Breast epithelium (tissue), 4 donors: ENCODE measurements around the gene PTPN2. TPM values are rescaled to one million over a fixed set of nuclear protein-coding genes. Genes with fewer than 3 reads are reported as not detected.
A peak's percentile ranks its signal among the peaks of the same experiment; 100 is the strongest.

Experiments used
- DNase-seq, 2 donors: peaks; one replicate each; pipeline ENCODE4 v3.0.0-alpha.2; 2019; ENCODE audit warnings: low spot score in 2 of 2
- H3K27ac ChIP-seq, 2 donors: fragments of 200-600 bp; sonication (generic) in 1 of 2; one replicate each; pipeline ENCODE4 v1.5.1; 2016 to 2019; ENCODE audit warnings: mild to moderate bottlenecking in 1 of 2
- H3K27me3 ChIP-seq, 2 donors: fragments of 200-600 bp; sonication (generic) in 1 of 2; one replicate each; pipeline versions ENCODE4 v1.5.1 to v1.6.0; 2017 to 2019; ENCODE audit warnings: control low read depth in 1 of 2, mild to moderate bottlenecking in 1 of 2
- H3K36me3 ChIP-seq: fragments of 200-600 bp; one replicate; pipeline ENCODE4 v1.5.1; 2019
- H3K4me1 ChIP-seq, 2 donors: fragments of 200-600 bp; sonication (generic); one replicate each; pipeline ENCODE4 v1.5.1; 2016 to 2019; ENCODE audit warnings: control low read depth in 1 of 2
- H3K4me3 ChIP-seq, 3 donors: fragments of 200-600 bp; sonication (generic); 1 replicate in 2 of 3; 2 replicates in 1 of 3; pipeline ENCODE4 v1.5.1; 2016 to 2019; ENCODE audit warnings: mild to moderate bottlenecking in 3 of 3, moderate library complexity in 2 of 3
- H3K9me3 ChIP-seq, 2 donors: fragments of 200-600 bp; sonication (generic) in 1 of 2; one replicate each; pipeline ENCODE4 v1.5.1; 2016 to 2019; ENCODE audit warnings: control low read depth in 1 of 2
- CTCF ChIP-seq, 3 donors: fragments of 450-650 bp; IDR thresholded peaks; one replicate each; pipeline ENCODE4 v1.5.1; 2016 to 2017; ENCODE audit warnings: antibody characterized with exemption in 3 of 3, mild to moderate bottlenecking in 3 of 3, moderate library complexity in 3 of 3
- POLR2A ChIP-seq: fragments of 450-650 bp; IDR thresholded peaks from one replicate; pipeline ENCODE4 v1.6.1; 2016; ENCODE audit warnings: antibody characterized with exemption, mild to moderate bottlenecking, moderate library complexity
- POLR2AphosphoS5 ChIP-seq, 3 donors: sonication (generic); formaldehyde crosslinking; IDR thresholded peaks; one replicate each; pipeline ENCODE4 v1.6.1; 2017; ENCODE audit warnings: antibody characterized with exemption in 3 of 3
- intact Hi-C: fragments of 100-400 bp; cut with DNase I; formaldehyde crosslinking; loops from one replicate; pipeline ENCODE4 v1.15.1; 2023; ENCODE audit warnings: low total_unique reads
- total RNA-seq, 3 donors: library from RNA; depleted of rRNA; stranded (reverse); fragments of >200 nt; gene quantifications; one replicate each; pipeline ENCODE4 v1.1.0, GENCODE V29; 2016

The PTPN2 gene
- total RNA-seq, 3 donors from 2014 or later: 38.4 to 57.1 (median 53.7) TPM

GRCh38 chr18:12911929-12912703 lies 28.1 kb upstream of the PTPN2 start:
- no peak for DNase-seq
- TF ChIP-seq POLR2AphosphoS5 (IDR thresholded peaks at IDR 0.05): no peak
- no peak for TF ChIP-seq POLR2A
- no peak for TF ChIP-seq CTCF (IDR thresholded peaks at IDR 0.05)
- peaks cover 0 to 8% of the 10 kb centered on the region in 2 donors for H3K27me3 ChIP-seq
- intact Hi-C loops: no loop called here
- H3K36me3 ChIP-seq: no peaks in the 10 kb centered on the region
- H3K27ac ChIP-seq: no peak overlapping the region
- H3K4me3 ChIP-seq: peak overlapping the region in 2 of 3 donors; percentile 16 to 66
- peaks cover 4 to 12% of the 10 kb centered on the region in 2 donors for H3K9me3 ChIP-seq
- H3K4me1 ChIP-seq: no peaks in the 10 kb centered on the region

GRCh38 chr18:12911025-12911928 lies 27.2 kb upstream of the PTPN2 start:
- peak overlapping the region; percentile 16 to 66 (median 33) for H3K4me3 ChIP-seq

GRCh38 chr18:12908706-12909105 lies 24.7 kb upstream of the PTPN2 start:
- no peak for DNase-seq
- Histone ChIP-seq H3K27ac (no peak overlapping the region), H3K27me3 (peaks cover 0 to 8% of the 10 kb centered on the region in 2 donors), H3K4me1 (no peaks in the 10 kb centered on the region), H3K9me3 (peaks cover 4 to 12% of the 10 kb centered on the region in 2 donors), H3K36me3 (no peaks in the 10 kb centered on the region), H3K4me3 (no peak overlapping the region)
- TF ChIP-seq CTCF (IDR thresholded peaks at IDR 0.05) (no peak), POLR2AphosphoS5 (IDR thresholded peaks at IDR 0.05) (no peak), POLR2A (no peak)
- intact Hi-C loops: no loop called here

More at GRCh38 chr18:12911025-12911928, 27.2 kb upstream of the PTPN2 start:
- Histone ChIP-seq H3K9me3 (peaks cover 4 to 12% of the 10 kb centered on the region in 2 donors), H3K4me1 (no peaks in the 10 kb centered on the region), H3K27me3 (peaks cover 0 to 8% of the 10 kb centered on the region in 2 donors), H3K27ac (no peak overlapping the region), H3K36me3 (no peaks in the 10 kb centered on the region)
- DNase-seq: no peak
- TF ChIP-seq CTCF (IDR thresholded peaks at IDR 0.05) (no peak), POLR2A (no peak), POLR2AphosphoS5 (IDR thresholded peaks at IDR 0.05) (no peak)
- intact Hi-C loops: no loop called here

- H3K36me3 ChIP-seq: no peaks in the 10 kb centered on the region
- no peak for DNase-seq
- intact Hi-C loops: no loop called here
- H3K27ac ChIP-seq: no peak overlapping the region
- TF ChIP-seq POLR2A (no peak), CTCF (IDR thresholded peaks at IDR 0.05) (no peak), POLR2AphosphoS5 (IDR thresholded peaks at IDR 0.05) (no peak)
- H3K9me3 ChIP-seq: peaks cover 4 to 10% of the 10 kb centered on the region in 2 donors
- peaks cover 0 to 8% of the 10 kb centered on the region in 2 donors for H3K27me3 ChIP-seq
- no peak overlapping the region for H3K4me3 ChIP-seq
- H3K4me1 ChIP-seq: no peaks in the 10 kb centered on the region
Observed at GRCh38 chr18:12907258-12907925, 23.4 kb upstream of the PTPN2 start.
